Measurements from ENCODE around the gene TMEM272. TPM values are rescaled to one million over a fixed set of nuclear protein-coding genes. Genes with fewer than 3 reads are reported as not detected.
A peak's percentile ranks its signal among the peaks of the same experiment; 100 is the strongest.

The TMEM272 gene
- total RNA-seq, 1 experiment from 2014 or later: 0.15 TPM

GRCh38 chr13:51815848-51816247 is 29.1 kb downstream of the TMEM272 start:
- Histone ChIP-seq H3K4me3 (ENCODE audit: low read depth in 2 of 2, low read length in 2 of 2) (no peak overlapping the region), H3K27me3 (ENCODE audit: control insufficient read depth, insufficient read depth, low read length) (no peaks in the 10 kb centered on the region), H3K4me1 (ENCODE audit: control insufficient read depth, insufficient read depth, low read length) (no peaks in the 10 kb centered on the region), H3K9me3 (ENCODE audit: control insufficient read depth, insufficient read depth, low read depth, low read length) (no peaks in the 10 kb centered on the region), H3K36me3 (ENCODE audit: control insufficient read depth, insufficient read depth, low read length) (no peaks in the 10 kb centered on the region), H3K27ac (ENCODE audit: low read length) (no peak overlapping the region)
- no TSS peak for BruUV-seq (replicated peaks)
- intact Hi-C loops (cut with micrococcal nuclease; ENCODE audit: unreplicated experiment): loop anchor here (2.0 kb wide), 1 partner anchor 313 kb away; the partner anchor contains the start of gene NEK5
- ChIA-PET CTCF (interaction anchor here (0.6 to 1.7 kb wide), 3 partner anchors 19 to 380 kb away, joined by 4 to 13 read pairs (median 5); no protein-coding TSS in a partner anchor), POLR2A (no interaction called here)
- in situ Hi-C loops (cut with HindIII; ENCODE audit: low pct_unique_long_range_greater_than_20kb, low sequenced_read_pairs): no loop called here
- DNase-seq (ENCODE audit: low read depth, low spot score) (no peak), ATAC-seq (no peak)
- TF ChIP-seq TCF7L2 (IDR thresholded peaks at IDR 0.05; ENCODE audit: low read depth, low read length) (no peak), REST (IDR thresholded peaks at IDR 0.05; ENCODE audit: insufficient read depth in 1 of 2, low read depth in 2 of 2, low read length in 1 of 2) (no peak), CTCF (IDR thresholded peaks at IDR 0.05) (no peak), POLR2AphosphoS5 (IDR thresholded peaks at IDR 0.05; ENCODE audit: low read depth, low read length) (no peak), SIN3A (IDR thresholded peaks at IDR 0.05; ENCODE audit: borderline replicate concordance, insufficient read depth, low read depth, low read length) (no peak)

- no TSS peak for BruUV-seq (replicated peaks)
- ATAC-seq (peak; percentile 92), DNase-seq (ENCODE audit: low read depth, low spot score) (no peak)
- no peaks in the 10 kb centered on the region for H3K36me3 ChIP-seq (ENCODE audit: control insufficient read depth, insufficient read depth, low read length)
- POLR2A ChIA-PET: no interaction called here
- H3K27ac ChIP-seq (ENCODE audit: low read length): no peak overlapping the region
- H3K4me1 ChIP-seq (ENCODE audit: control insufficient read depth, insufficient read depth, low read length): no peaks in the 10 kb centered on the region
- in situ Hi-C loops (cut with HindIII; ENCODE audit: low pct_unique_long_range_greater_than_20kb, low sequenced_read_pairs) (no loop called here), intact Hi-C loops (cut with micrococcal nuclease; ENCODE audit: unreplicated experiment) (loop anchor here (2.0 kb wide), 1 partner anchor 314 kb away; the partner anchor contains the start of gene NEK5)
- CTCF ChIA-PET: interaction anchor here (0.6 to 1.7 kb wide), 4 partner anchors 20 to 653 kb away, joined by 3 to 13 read pairs (median 4); no protein-coding TSS in a partner anchor
- TF ChIP-seq POLR2AphosphoS5 (IDR thresholded peaks at IDR 0.05; ENCODE audit: low read depth, low read length) (no peak), TCF7L2 (IDR thresholded peaks at IDR 0.05; ENCODE audit: low read depth, low read length) (no peak), CTCF (IDR thresholded peaks at IDR 0.05) (peak; percentile 82), SIN3A (IDR thresholded peaks at IDR 0.05; ENCODE audit: borderline replicate concordance, insufficient read depth, low read depth, low read length) (no peak), REST (IDR thresholded peaks at IDR 0.05; ENCODE audit: insufficient read depth in 1 of 2, low read depth in 2 of 2, low read length in 1 of 2) (no peak)
- H3K27me3 ChIP-seq (ENCODE audit: control insufficient read depth, insufficient read depth, low read length): no peaks in the 10 kb centered on the region
- peak overlapping the region; percentile 12 to 43 for H3K4me3 ChIP-seq (ENCODE audit: low read depth in 2 of 2, low read length in 2 of 2)
- no peaks in the 10 kb centered on the region for H3K9me3 ChIP-seq (ENCODE audit: control insufficient read depth, insufficient read depth, low read depth, low read length)
These were observed 29.9 kb downstream of the TMEM272 start for GRCh38 chr13:51814825-51815650.

Data from Panc1 (cell line).